Measurements from ENCODE around the gene DYNC1H1. TPM values are rescaled to one million over a fixed set of nuclear protein-coding genes. Genes with fewer than 3 reads are reported as not detected.
A peak's percentile ranks its signal among the peaks of the same experiment; 100 is the strongest.

Gene DYNC1H1
- total and polyA plus RNA-seq, 2 donors (not counting 1 experiment from before 2014, with no cell fraction given): 73.2 to 257 TPM

GRCh38 chr14:102078831-102079699 lies 114.7 kb downstream of the DYNC1H1 start:
- Histone ChIP-seq H3K9me3 (ENCODE audit: control extremely low read depth in 1 of 3, control insufficient read depth in 2 of 3, insufficient read depth in 1 of 3, low read length in 2 of 3) (no peaks in the 10 kb centered on the region), H3K4me2 (replicated peaks; ENCODE audit: low read depth, low read length, poor library complexity, severe bottlenecking) (no peak overlapping the region), H2AFZ (ENCODE audit: insufficient read depth, low read depth, low read length, poor library complexity, severe bottlenecking) (no peak overlapping the region), H3K27ac (ENCODE audit: low read length in 2 of 2) (no peak overlapping the region), H3K9ac (ENCODE audit: low read length) (no peak overlapping the region), H3K4me1 (ENCODE audit: control insufficient read depth in 2 of 2, insufficient read depth in 2 of 2, low read length in 2 of 2) (no peaks in the 10 kb centered on the region), H3K27me3 (replicated peaks in 1 of 4; ENCODE audit: control extremely low read depth in 1 of 4, control insufficient read depth in 3 of 4, insufficient read depth in 4 of 4, low read length in 3 of 4) (no peaks in the 10 kb centered on the region), H3K36me3 (replicated peaks in 1 of 2; ENCODE audit: control extremely low read depth in 1 of 2, control insufficient read depth in 1 of 2, extremely low read depth in 1 of 2, insufficient read depth in 2 of 2, low read length in 1 of 2) (peaks cover 3 to 52% of the 10 kb centered on the region in 2 experiments), H3K79me2 (ENCODE audit: control insufficient read depth, insufficient read depth, low read length) (no peaks in the 10 kb centered on the region), H3K4me3 (ENCODE audit: control extremely low read depth in 1 of 5, extremely low read depth in 1 of 5, insufficient read depth in 1 of 5, low read depth in 2 of 5, low read length in 4 of 5) (no peak overlapping the region), H4K20me1 (ENCODE audit: control insufficient read depth, insufficient read depth, low read length, poor library complexity, severe bottlenecking) (peaks cover 16% of the 10 kb centered on the region)
- TF ChIP-seq, protein P1, sequence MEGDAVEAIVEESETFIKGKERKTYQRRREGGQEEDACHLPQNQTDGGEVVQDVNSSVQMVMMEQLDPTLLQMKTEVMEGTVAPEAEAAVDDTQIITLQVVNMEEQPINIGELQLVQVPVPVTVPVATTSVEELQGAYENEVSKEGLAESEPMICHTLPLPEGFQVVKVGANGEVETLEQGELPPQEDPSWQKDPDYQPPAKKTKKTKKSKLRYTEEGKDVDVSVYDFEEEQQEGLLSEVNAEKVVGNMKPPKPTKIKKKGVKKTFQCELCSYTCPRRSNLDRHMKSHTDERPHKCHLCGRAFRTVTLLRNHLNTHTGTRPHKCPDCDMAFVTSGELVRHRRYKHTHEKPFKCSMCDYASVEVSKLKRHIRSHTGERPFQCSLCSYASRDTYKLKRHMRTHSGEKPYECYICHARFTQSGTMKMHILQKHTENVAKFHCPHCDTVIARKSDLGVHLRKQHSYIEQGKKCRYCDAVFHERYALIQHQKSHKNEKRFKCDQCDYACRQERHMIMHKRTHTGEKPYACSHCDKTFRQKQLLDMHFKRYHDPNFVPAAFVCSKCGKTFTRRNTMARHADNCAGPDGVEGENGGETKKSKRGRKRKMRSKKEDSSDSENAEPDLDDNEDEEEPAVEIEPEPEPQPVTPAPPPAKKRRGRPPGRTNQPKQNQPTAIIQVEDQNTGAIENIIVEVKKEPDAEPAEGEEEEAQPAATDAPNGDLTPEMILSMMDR (IDR thresholded peaks at IDR 0.05): no peak
- no peak for TF ChIP-seq EZH2 (IDR thresholded peaks at IDR 0.05; ENCODE audit: borderline replicate concordance, insufficient read depth, low read depth, low read length, poor library complexity, severe bottlenecking)
- Mint-ChIP-seq H3K4me3 (no peak overlapping the region), H3K27ac (peak overlapping the region; percentile 21), H3K27me3 (no peaks in the 10 kb centered on the region), H3K9me3 (ENCODE audit: insufficient read depth) (no peaks in the 10 kb centered on the region), H3K4me1 (peaks cover 17% of the 10 kb centered on the region)
- ATAC-seq (ENCODE audit: low read depth) (no peak), DNase-seq (no peak)
- CTCF ChIA-PET: no interaction called here
- intact Hi-C loops (cut with micrococcal nuclease): no loop called here
- POLR2A ChIA-PET: interaction anchor here (0.7 kb wide), 1 partner anchor 1032 kb away, joined by 3 read pairs; no protein-coding TSS in a partner anchor
- WGBS (ENCODE audit: insufficient coverage): 97% methylated on average over 6 of the region's 10 CpGs

- Mint-ChIP-seq H3K27me3 (no peaks in the 10 kb centered on the region), H3K4me3 (no peak overlapping the region), H3K9me3 (ENCODE audit: insufficient read depth) (no peaks in the 10 kb centered on the region), H3K27ac (peak overlapping the region; percentile 12), H3K4me1 (peaks cover 22% of the 10 kb centered on the region)
- Histone ChIP-seq H3K79me2 (ENCODE audit: control insufficient read depth, insufficient read depth, low read length) (peaks cover 4% of the 10 kb centered on the region), H4K20me1 (ENCODE audit: control insufficient read depth, insufficient read depth, low read length, poor library complexity, severe bottlenecking) (peaks cover 16% of the 10 kb centered on the region), H3K4me3 (ENCODE audit: control extremely low read depth in 1 of 5, extremely low read depth in 1 of 5, insufficient read depth in 1 of 5, low read depth in 2 of 5, low read length in 4 of 5) (no peak overlapping the region), H3K36me3 (replicated peaks in 1 of 2; ENCODE audit: control extremely low read depth in 1 of 2, control insufficient read depth in 1 of 2, extremely low read depth in 1 of 2, insufficient read depth in 2 of 2, low read length in 1 of 2) (peaks cover 3 to 58% of the 10 kb centered on the region in 2 experiments), H3K4me2 (replicated peaks; ENCODE audit: low read depth, low read length, poor library complexity, severe bottlenecking) (no peak overlapping the region), H3K27me3 (replicated peaks in 1 of 4; ENCODE audit: control extremely low read depth in 1 of 4, control insufficient read depth in 3 of 4, insufficient read depth in 4 of 4, low read length in 3 of 4) (no peaks in the 10 kb centered on the region), H3K27ac (ENCODE audit: low read length in 2 of 2) (no peak overlapping the region), H3K9me3 (ENCODE audit: control extremely low read depth in 1 of 3, control insufficient read depth in 2 of 3, insufficient read depth in 1 of 3, low read length in 2 of 3) (no peaks in the 10 kb centered on the region), H2AFZ (ENCODE audit: insufficient read depth, low read depth, low read length, poor library complexity, severe bottlenecking) (no peak overlapping the region), H3K4me1 (ENCODE audit: control insufficient read depth in 2 of 2, insufficient read depth in 2 of 2, low read length in 2 of 2) (no peaks in the 10 kb centered on the region), H3K9ac (ENCODE audit: low read length) (no peak overlapping the region)
- POLR2A ChIA-PET: no interaction called here
- intact Hi-C loops (cut with micrococcal nuclease): no loop called here
- no peak for DNase-seq
- ATAC-seq (ENCODE audit: low read depth): no peak
- CTCF ChIA-PET: no interaction called here
- TF ChIP-seq EZH2 (IDR thresholded peaks at IDR 0.05; ENCODE audit: borderline replicate concordance, insufficient read depth, low read depth, low read length, poor library complexity, severe bottlenecking): no peak
Measured at GRCh38 chr14:102079700-102079979, 115.3 kb downstream of the DYNC1H1 start.
